Measurements from ENCODE around the gene NPBWR2. TPM values are rescaled to one million over a fixed set of nuclear protein-coding genes. Genes with fewer than 3 reads are reported as not detected.
"Not testable (repeated sequence)": the region's sequence is repeated elsewhere in the genome, so short reads cannot be mapped to it uniquely, and the experiment has no call there.

Gene NPBWR2
- polyA plus RNA-seq, 4 donors = not detected

DNA sequence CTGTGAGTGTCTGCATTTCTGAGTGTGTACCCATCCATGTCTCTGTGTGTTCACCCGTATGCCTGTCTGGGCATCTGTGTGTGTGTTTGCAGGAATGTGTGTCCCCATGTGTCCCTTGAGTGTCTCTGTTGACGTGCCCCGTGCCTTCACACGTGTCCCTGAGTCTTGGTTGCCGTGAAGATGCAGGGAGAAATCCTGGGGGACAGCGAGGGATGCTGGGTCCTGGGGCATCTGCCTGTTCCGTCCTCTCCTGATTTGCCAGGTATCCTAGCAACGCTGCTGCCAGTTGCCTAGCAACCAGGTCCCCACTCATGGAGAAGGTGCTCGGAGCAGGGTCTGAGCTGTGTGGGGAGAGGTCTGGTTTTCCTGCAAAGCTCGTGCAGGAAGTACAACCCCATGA, 17.2 kb downstream of the NPBWR2 start:
- no peak for DNase-seq (ENCODE audit: low read depth in 4 of 4, low spot score in 3 of 4)

DNA sequence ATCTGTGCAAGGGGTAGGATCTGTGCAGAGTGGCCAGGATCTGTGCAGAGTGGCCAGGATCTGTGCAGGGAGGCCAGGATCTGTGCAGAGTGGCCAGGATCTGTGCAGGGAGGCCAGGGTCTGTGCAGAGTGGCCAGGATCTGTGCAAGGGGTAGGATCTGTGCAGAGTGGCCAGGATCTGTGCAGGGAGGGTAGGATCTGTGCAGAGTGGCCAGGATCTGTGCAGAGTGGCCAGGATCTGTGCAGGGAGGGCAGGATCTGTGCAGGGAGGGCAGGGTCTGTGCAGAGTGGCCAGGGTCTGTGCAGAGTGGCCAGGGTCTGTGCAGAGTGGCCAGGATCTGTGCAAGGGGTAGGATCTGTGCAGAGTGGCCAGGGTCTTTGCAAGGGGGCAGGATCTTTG, 18.8 kb downstream of the NPBWR2 start:
- DNase-seq (ENCODE audit: low read depth in 4 of 4, low spot score in 3 of 4) = not testable (repeated sequence)

DNA sequence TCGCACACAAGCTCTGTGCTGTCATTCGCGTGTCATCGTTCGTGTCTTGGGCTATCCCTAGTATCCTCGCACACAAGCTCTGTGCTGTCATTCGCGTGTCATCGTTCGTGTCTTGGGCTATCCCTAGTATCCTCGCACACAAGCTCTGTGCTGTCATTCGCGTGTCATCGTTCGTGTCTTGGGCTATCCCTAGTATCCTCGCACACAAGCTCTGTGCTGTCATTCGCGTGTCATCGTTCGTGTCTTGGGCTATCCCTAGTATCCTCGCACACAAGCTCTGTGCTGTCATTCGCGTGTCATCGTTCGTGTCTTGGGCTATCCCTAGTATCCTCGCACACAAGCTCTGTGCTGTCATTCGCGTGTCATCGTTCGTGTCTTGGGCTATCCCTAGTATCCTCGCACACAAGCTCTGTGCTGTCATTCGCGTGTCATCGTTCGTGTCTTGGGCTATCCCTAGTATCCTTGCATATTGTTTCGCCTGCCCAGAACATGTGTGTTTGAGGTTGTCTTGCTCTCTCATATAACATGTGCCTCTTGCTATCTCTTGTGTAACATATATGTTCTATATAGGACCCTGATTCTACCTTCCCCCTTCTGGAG, 20.0 kb downstream of the NPBWR2 start:
- DNase-seq (ENCODE audit: low read depth in 4 of 4, low spot score in 3 of 4) = not testable (repeated sequence)

DNA sequence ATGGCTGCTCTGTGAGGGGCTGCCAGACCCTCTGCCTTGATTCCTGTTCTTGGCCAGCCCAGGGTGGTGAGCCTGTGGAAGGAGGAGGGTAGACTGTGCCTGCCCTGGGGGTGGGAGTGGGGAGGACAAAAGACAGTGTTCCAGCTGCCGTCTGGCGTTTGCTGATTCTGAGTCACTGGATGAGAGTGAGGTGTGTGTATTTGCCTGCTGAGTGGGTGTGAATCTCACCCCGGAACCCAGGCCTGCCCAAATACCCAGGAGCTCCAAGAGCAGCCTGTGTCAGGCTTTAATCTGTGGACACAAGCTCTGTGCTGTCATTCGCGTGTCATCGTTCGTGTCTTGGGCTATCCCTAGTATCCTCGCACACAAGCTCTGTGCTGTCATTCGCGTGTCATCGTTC, 20.6 kb downstream of the NPBWR2 start:
- DNase-seq (ENCODE audit: low read depth in 4 of 4, low spot score in 3 of 4) = no peak

DNA sequence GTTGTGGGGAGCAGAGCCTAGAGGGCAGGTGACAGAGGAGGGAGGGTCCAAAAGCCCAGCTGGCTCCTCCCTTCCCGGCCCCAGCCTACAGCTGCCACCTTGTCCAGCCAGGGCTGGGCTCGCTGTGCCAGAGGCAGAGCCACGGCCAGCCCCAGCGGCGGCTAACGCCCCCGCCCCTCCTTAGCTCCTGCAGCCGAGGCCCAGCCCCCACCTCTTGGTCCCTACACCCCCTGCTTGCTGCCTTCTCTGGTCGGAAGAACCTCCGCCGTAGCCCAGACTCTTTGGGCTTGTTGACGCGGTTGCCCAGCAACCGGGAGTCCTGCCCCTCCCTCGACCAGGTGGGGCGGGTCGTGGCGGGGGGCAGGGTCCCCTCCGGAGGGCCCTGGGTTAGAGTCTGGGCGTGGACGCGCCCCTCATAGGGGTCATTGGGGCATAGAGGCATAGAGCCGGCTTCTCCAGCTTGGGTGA, 22.6 kb downstream of the NPBWR2 start:
- no peak for DNase-seq (ENCODE audit: low read depth in 4 of 4, low spot score in 3 of 4)

DNA sequence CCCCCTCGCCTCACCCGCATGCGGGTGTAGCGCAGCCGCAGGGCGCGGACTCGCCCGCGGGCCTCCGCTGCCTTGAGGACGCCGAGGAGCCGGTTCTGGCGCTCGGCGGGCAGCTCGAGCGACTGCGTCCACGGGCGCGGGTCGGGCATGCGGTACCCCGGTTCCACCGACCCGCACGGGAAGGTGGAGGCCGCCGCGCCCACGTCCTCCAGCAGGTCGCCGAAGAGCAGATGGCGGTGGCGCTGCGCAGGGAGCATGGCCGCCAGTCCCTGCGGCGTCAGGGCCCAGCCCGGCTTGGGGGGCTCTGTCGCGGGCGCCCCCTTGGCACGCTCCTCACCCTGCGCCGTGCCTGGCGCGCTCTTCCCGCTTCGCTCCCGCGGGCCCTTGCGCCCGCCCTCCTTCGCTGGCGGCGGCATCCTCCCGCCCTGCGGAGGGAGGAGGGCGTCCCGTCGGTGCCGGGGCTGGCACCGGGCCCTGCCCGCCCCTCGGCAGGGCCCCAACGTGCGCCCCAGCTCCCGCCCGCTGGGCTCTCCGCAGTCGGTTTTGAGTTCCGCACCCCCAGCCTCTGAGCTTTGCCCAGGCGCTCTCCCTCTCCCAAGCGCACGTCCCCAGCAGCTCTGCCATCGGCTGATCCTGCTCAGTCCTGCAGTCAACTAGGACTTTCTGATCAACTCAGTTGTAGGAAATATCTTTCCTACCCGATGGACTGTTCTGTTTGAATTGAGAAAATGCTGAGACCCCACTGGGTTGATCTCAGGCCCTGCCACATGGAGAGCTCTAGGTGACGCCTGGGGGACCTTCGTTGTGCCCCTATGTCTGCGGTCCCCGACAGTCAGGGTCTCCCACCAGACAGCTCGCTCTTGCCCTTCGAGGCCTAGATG, 23.3 kb downstream of the NPBWR2 start, which contains the start of gene LKAAEAR1:
TSS of gene LKAAEAR1 (minus strand) at position 595 of the 881 bp plus-strand sequence. CDS start at position 416, 179 bp downstream.
- DNase-seq (ENCODE audit: low read depth in 4 of 4, low spot score in 3 of 4) = no peak

DNA sequence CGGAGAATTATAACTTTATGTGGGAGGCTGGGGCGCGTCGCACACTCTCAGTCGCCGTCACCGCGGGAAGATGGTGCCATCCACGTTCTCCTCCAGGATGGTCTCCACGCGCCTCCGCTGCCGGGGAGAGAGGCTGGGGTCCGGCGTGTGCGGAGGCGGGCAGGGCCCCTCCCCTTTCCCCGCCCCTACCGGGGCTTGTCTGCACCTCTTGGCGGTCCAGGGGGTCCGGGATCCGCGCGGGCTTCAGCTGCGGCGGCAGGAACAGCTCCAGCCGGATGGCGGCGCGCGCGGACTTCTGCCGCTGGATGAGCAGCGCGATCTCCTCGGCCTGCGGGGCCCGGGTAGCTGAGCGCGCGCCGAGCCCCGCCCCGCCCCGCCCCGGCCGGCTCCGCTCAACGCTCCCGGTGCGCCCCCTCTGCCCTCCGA, 24.0 kb downstream of the NPBWR2 start:
- DNase-seq (ENCODE audit: low read depth in 4 of 4, low spot score in 3 of 4) = no peak

DNA sequence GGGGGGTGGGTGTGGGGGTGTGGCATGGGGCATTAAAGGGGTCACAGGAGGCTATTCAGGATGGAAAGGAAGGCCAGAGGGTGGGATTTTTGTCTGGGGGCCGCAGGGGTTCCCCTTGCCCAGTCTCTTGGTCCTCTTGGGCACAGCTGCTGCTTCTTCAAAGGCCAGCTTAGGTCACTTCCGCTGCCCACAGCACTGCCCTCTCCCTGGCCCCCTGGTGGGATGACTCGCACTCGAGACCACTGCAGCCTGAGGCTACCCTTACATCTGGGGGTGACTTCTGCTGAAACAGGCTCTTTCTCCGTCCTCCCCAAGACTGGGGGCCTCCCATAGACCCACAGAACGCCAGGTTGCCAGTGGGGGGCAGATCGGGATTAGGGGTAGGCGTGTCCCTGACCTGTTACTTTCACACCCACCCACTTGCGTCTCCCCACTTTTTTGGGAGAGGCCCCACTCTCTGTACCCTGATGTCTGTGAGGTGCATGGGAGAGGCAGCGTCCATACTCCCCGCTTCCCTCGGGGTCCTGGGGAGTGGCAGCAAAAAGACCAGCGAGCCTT, 24.5 kb downstream of the NPBWR2 start:
- no peak for DNase-seq (ENCODE audit: low read depth in 4 of 4, low spot score in 3 of 4)

DNA sequence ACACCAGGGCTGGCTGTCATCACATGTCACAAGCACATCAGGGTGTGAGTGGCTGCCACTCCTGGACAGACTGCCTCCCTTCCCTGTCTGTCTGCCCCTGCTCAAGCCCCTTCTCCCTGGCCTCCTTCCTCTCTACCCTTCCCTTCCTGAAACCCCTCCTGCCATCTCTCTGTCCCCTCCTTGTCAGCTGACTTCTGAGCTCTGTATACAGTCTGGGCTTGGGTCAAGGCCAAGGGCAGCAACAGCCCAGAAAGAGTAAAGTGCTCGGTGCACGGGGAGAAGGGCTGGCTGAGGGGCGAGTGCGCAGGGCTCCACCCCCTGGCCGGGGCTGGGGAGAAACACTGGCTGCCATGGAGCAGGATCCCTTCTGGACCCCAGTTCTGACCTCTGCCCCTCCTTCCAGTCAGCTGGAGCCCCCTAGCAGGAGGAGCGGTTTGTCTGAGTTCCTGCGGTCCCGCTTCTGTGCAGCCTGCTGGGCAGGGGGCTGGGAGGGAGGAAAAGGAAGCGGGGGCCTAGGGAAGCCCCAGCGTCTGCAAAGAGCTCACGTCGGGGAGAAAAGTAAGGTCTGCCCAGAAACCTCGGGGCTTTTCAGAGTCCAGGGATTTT, 25.1 kb downstream of the NPBWR2 start:
- no peak for DNase-seq (ENCODE audit: low read depth in 4 of 4, low spot score in 3 of 4)

DNA sequence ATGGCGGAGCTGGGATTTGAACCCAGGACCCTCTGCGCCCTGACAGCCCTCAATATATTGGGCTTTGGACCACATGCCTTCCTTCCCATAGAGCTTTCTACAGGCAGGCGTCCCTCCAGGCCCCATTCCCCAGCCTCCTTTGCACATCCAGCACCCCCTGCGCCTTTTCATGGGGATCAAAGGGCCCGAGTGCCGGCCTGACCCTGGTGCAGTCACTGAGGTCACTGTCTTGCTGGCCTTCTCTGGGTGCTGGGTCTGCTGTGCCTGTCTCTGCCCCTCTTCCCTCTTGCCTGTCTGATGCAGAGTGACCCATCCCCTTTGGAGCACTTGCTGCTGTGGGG, 25.8 kb downstream of the NPBWR2 start:
- DNase-seq (ENCODE audit: low read depth in 4 of 4, low spot score in 3 of 4) = no peak

DNA sequence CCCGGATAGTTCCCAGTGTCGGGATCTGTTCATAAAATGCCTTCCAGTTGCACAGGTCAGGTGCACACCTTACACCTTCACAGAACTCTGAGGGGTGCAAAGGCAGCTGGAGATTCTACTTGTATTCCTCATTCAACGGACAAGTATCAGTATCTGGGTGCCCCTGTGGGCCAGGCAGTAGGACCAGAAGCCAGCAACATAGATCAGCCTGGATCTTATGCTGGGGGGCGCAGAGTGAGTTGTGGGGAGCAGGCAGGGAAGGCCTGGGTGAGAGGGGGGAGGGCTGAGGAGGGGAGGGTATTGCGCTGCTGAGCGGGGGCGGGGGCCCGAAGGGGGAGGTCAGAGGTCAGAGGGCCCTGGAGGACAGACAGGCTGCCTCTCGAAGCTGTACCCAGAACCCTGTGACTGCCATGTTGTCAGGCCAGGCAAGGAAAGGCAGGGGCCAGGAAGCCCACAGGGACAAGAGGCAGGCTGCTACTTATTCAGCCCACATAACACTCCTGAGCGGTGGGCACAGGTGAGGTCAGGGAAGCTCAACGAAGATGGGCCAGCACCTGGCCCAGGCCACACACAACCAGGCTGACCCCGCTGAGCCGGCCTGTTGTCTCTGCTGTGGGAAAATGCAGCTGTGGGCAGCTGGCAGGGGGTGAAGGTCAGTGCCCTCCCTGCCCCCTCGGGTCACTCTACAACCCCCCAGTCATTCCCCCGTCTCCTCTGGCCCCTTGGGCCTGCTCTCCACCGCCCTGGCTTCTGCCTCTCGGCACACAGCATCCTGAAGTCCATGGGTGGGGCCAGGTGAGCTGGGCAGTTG, 26.3 kb downstream of the NPBWR2 start:
- no peak for DNase-seq (ENCODE audit: low read depth in 4 of 4, low spot score in 3 of 4)

DNA sequence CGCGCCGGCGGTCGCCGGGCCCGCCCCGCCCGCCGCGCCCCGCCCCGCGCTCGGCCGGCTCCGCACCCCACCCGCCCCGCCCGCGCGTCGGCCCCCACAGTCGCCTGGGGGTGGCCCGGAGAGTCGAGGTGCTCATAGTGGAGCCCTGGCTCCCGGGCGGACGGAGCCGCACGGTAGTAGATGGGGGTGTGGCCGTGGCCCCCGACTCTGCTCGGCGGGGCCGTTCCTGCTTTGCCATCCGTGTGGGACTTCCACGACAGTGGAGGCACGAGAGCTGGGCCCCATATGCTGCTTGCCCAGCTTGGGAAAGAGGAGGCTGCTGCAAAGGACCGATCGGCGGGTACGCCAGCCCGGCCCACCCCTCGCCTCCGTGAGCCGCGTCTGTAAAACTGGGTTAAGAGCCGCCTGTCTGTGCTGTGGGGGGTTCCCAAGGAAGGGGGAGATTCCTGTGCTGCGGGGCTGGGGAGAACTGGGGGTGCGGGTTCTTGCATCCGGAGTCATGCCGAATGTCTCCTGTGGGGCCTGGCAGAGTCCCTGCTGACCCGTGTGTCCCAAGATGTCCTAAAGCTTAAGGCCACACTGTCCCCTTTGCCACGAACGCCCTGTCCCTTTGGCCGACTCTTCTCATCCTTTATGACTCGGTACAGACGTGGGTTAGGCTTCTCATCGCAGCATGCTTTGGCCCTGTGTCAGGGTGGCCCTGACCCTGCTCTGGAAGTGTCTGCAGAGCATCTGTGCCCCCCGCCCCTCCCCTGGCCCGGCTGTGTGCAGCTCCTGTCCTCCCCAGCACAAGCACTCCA, 27.2 kb downstream of the NPBWR2 start, which contains the start of gene OPRL1:
TSS of gene OPRL1 (plus strand) at position 70 of the 800 bp plus-strand sequence. CDS start 12,639 bp downstream, outside the sequence.
- DNase-seq (ENCODE audit: low read depth in 4 of 4, low spot score in 3 of 4) = no peak

DNA sequence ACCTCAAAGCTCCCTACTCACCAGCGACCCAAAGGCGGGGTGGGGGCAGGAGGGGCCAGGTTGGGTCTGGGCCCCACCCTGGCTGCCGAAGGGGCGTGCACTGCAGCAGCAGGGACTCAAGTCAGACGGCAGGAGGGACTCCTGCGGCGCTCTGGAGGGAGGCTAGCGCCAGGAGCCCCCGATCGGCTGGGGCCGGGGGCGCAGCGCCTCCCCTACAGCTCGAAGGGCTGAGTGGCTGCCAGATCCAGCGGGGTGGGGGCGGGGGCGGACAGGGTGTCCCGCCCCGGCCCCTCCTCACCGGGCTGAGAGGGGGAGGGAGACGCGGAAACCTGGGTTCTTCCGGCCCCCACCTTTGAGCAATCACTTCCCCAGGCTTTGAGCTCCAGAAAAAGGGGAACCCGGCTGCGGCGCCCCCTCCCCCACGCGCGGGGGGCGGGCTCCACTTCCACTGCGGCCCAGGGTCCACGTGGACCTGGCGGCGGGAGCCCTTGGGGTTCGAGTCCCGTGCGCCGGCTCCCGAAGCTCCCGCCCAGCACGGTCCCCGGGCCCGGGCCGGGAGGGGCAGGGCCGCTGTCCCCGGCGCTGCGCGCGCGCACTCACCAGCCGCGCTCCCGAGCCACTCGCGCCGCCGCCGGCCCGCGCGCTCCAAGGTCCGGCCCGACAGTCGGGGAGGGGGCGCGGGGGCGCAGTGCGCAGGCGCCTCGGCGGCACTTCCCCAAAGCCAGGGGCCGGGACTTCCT, 27.9 kb downstream of the NPBWR2 start, which contains the start of gene RGS19:
TSS of gene RGS19 (minus strand) at position 246 of the 740 bp plus-strand sequence. CDS start 2,632 bp downstream, outside the sequence.
- no peak for DNase-seq (ENCODE audit: low read depth in 4 of 4, low spot score in 3 of 4)

DNA sequence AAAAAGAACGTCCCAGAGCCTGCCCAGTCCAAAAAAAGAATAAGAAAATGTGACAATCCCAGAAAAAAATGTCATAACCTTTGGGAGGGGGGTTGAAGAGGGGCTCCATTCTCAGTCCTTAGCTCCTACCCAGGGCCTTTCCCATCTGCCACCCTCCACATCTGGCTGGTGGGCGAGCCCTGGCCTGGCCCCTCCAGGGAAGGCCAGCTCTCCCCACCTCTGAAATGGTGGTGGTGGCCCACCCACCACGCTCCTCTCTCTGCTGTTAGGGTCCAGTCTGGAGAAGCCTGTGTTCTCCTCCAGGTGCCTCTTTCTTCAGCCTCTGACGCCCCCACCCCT, 28.5 kb downstream of the NPBWR2 start:
- DNase-seq (ENCODE audit: low read depth in 4 of 4, low spot score in 3 of 4) = no peak

DNA sequence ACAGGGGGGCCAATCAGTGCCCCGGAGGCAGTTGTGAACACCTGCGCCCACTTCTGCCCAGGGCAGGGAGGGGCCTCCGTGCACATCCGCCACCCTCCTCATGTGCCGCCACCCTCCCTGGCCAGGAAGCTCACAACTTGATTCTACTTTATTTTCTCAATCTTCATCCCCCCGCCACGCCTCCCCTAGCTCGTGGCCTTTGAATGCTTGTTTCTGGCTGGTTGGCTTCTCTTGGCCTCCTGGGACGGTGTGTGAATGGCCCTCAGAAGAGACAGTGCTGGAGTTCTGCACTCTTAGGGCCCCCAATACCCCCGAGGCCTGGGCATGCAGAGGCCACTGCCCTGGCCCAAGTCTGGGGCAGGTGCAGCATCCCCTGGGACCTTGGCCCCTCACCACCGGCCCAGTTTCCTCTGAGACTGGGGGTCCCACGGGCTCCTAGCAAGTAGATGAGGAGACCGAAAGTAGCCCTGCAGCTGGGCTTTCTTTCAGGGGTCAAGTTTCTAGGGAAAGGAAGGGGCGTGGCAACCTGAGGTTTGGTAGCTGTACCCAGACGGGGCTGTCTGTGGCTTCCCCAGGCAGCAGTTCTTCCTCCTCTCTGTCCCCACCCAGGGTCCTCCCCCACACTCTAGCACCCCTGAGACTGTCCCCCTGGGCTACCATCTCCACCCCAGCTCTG, 29.4 kb downstream of the NPBWR2 start:
- DNase-seq (ENCODE audit: low read depth in 4 of 4, low spot score in 3 of 4) = no peak

DNA sequence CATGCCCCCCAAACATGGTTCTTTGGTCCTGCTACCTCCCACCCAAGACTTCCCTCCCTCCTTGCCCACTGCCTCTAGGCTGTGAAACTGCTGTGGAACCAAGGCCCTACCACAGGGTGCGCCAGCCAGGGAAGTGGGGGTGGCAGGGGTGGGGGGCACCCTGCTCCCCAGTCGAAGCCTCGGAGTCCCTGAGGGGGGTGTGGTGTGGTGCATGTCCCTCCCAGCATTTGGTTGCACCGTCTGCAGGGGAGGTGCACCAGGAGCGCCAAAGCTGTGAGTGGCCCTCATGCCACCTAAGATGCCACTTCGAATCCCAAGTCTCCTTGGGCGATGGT, 29.9 kb downstream of the NPBWR2 start:
- DNase-seq (ENCODE audit: low read depth in 4 of 4, low spot score in 3 of 4) = no peak

DNA sequence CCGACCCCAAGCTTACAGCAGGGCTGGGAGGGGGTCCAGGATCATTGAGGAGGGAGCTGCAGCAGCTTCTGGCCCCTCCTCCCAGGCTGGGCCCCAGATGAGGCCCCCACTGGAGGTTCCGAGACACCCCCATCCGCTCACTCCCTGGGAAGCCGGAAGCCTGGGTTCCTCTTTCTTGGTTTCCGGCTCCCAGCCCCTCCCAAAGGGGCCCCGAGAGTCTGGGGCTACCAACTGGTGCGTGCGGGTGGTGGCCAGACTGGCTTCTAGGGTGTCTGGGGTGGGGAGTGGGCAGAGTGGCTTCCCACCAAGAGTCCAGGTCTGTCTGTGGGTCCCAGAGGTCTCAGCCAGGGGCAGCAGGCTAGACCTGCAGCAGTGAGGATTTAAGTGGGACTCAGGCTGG, 30.3 kb downstream of the NPBWR2 start:
- no peak for DNase-seq (ENCODE audit: low read depth in 4 of 4, low spot score in 3 of 4)

All from left renal pelvis (tissue), 4 donors.